NCI-H1105 treated with DMSO at 0.1 percent for 48 hours (cell line): ENCODE results near the gene MIPEP.
"Not testable (repeated sequence)": the region's sequence is repeated elsewhere in the genome, so short reads cannot be mapped to it uniquely, and the experiment has no call there.

ENCODE experiments used
- DNase-seq: peaks from one replicate; lab custom pipeline; 2025; lab: John Stamatoyannopoulos, UW

Gene MIPEP

GRCh38 chr13:23888658-23889614 is at the start of gene MIPEP:
Gene MIPEP, minus strand, starts transcription at chr13:23889400. Its CDS starts 80 bp downstream, at chr13:23889320.
- DNase-seq, result peak; percentile 84

- no peak for DNase-seq
These were observed 45.3 kb upstream of the MIPEP start for GRCh38 chr13:23934520-23934919.

- no peak for DNase-seq
These were observed 39.8 kb upstream of the MIPEP start for GRCh38 chr13:23928985-23929384.

- no peak for DNase-seq
These were observed 33.8 kb upstream of the MIPEP start for GRCh38 chr13:23923031-23923430.

- DNase-seq, result no peak
These were observed 33.1 kb upstream of the MIPEP start for GRCh38 chr13:23922005-23922932.

GRCh38 chr13:23921451-23921888 is 32.3 kb upstream of the MIPEP start:
- peak; percentile 46 for DNase-seq

- no peak for DNase-seq
These were observed 29.8 kb upstream of the MIPEP start for GRCh38 chr13:23919006-23919405.

GRCh38 chr13:23918208-23918607 is 29.0 kb upstream of the MIPEP start:
- no peak for DNase-seq

- no peak for DNase-seq
These were observed 26.1 kb upstream of the MIPEP start for GRCh38 chr13:23915308-23915707.

GRCh38 chr13:23912469-23912868 is 23.3 kb upstream of the MIPEP start:
- no peak for DNase-seq

- no peak for DNase-seq
These were observed 20.4 kb upstream of the MIPEP start for GRCh38 chr13:23909606-23910005.

- DNase-seq, result no peak
These were observed 16.6 kb upstream of the MIPEP start for GRCh38 chr13:23905766-23906165.

- DNase-seq, result no peak
These were observed 14.7 kb upstream of the MIPEP start for GRCh38 chr13:23903906-23904280.

GRCh38 chr13:23902975-23903905 is 14.0 kb upstream of the MIPEP start:
- no peak for DNase-seq

- DNase-seq, result no peak
These were observed 12.2 kb upstream of the MIPEP start for GRCh38 chr13:23901365-23901764.

- DNase-seq, result peak; percentile 6
These were observed 10.4 kb upstream of the MIPEP start for GRCh38 chr13:23899555-23899954.

- no peak for DNase-seq
These were observed 8.9 kb upstream of the MIPEP start for GRCh38 chr13:23898101-23898500.

- not testable (repeated sequence) for DNase-seq
These were observed 8.3 kb upstream of the MIPEP start, which contains the start of gene C1QTNF9B for GRCh38 chr13:23897452-23897919. Gene C1QTNF9B, minus strand, starts transcription at chr13:23897502.

GRCh38 chr13:23894746-23895145 is 5.5 kb upstream of the MIPEP start:
- not testable (repeated sequence) for DNase-seq

GRCh38 chr13:23893791-23894190 is 4.6 kb upstream of the MIPEP start:
- not testable (repeated sequence) for DNase-seq
